Aorta (tissue), 5 donors: ENCODE measurements around the gene FSTL1. TPM values are rescaled to one million over a fixed set of nuclear protein-coding genes. Genes with fewer than 3 reads are reported as not detected.

ENCODE experiments used
- ATAC-seq: fragments of 200-7000 bp; cut with Tn5 transposase; one replicate; pipeline ENCODE4 v1.9.1; 2022; ENCODE audit warnings: moderate library complexity; ENCODE audit not compliant: low FRiP score
- DNase-seq, 2 donors: peaks; one replicate each; pipeline ENCODE4 v3.0.0-alpha.2; 2020
- H3K27ac ChIP-seq, 2 donors: one replicate each; pipeline ENCODE4 v1.5.1; 2013; ENCODE audit warnings: low read length in 2 of 2, mild to moderate bottlenecking in 2 of 2, moderate library complexity in 2 of 2, control low read depth in 1 of 2, inconsistent platforms in 1 of 2, low read depth in 1 of 2
- H3K27me3 ChIP-seq, 2 donors: one replicate each; pipeline ENCODE4 v1.6.1; 2013; ENCODE audit warnings: control low read depth in 1 of 2, low read length in 1 of 2, mild to moderate bottlenecking in 1 of 2, moderate library complexity in 1 of 2; ENCODE audit not compliant: insufficient read depth in 2 of 2, control insufficient read depth in 1 of 2
- H3K36me3 ChIP-seq, 2 donors: one replicate each; pipeline ENCODE4 v1.6.1; 2013; ENCODE audit warnings: control low read depth in 1 of 2, low read length in 1 of 2, mild to moderate bottlenecking in 1 of 2; ENCODE audit not compliant: insufficient read depth in 2 of 2, control insufficient read depth in 1 of 2
- H3K4me1 ChIP-seq, 2 donors: one replicate each; pipeline ENCODE4 v1.6.1; 2013; ENCODE audit warnings: low read length in 2 of 2, control low read depth in 1 of 2, mild to moderate bottlenecking in 1 of 2, moderate library complexity in 1 of 2; ENCODE audit not compliant: insufficient read depth in 2 of 2, control insufficient read depth in 1 of 2
- H3K4me3 ChIP-seq, 2 donors: one replicate each; pipeline ENCODE4 v1.5.1; 2013; ENCODE audit warnings: low read length in 2 of 2, control low read depth in 1 of 2, mild to moderate bottlenecking in 1 of 2
- H3K9me3 ChIP-seq: one replicate; pipeline ENCODE4 v1.6.1; 2013; ENCODE audit warnings: mild to moderate bottlenecking, low read length; ENCODE audit not compliant: control insufficient read depth
- WGBS, 2 donors: extraction: QIAGEN DNeasy Blood & Tissue Kit; methylation state at CpG; one replicate each; pipeline ENCODE4 v1.1.7; 2013; 5-methylcytosine and 5-hydroxymethylcytosine counted together
- intact Hi-C, 2 donors: fragments of 100-400 bp; cut with DNase I; formaldehyde crosslinking; loops; one replicate each; pipeline versions ENCODE4 v1.14.2 to v1.15.0; 2022
- polyA plus RNA-seq, 2 donors: library from polyadenylated mRNA; stranded (reverse); fragments of 200-250 nt; gene quantifications; one replicate each; pipeline ENCODE4 v1.2.3, GENCODE V29; 2013
- total RNA-seq, 2 donors: library from RNA; stranded (reverse); fragmentation: NEBNext Ultra II Directional; extraction: Animal tissue kit (Norgen Biotek cat#: 25700); gene quantifications; one replicate each; pipeline ENCODE4 v1.2.1, GENCODE V29; 2021
- donor health status: healthy with polysubstance abuse.
- donor health status: Bipolar disorder and iron deficiency.
- donor health status: DM: no; HTN: no; CAD: no.
- donor health status: DM: no; HTN: no; CAD: no.
- donor health status: DM: yes; HTN: yes; CAD: no.

Gene FSTL1
- total and polyA plus RNA-seq, 4 donors, result 103 to 833 (median 517) TPM

DNA sequence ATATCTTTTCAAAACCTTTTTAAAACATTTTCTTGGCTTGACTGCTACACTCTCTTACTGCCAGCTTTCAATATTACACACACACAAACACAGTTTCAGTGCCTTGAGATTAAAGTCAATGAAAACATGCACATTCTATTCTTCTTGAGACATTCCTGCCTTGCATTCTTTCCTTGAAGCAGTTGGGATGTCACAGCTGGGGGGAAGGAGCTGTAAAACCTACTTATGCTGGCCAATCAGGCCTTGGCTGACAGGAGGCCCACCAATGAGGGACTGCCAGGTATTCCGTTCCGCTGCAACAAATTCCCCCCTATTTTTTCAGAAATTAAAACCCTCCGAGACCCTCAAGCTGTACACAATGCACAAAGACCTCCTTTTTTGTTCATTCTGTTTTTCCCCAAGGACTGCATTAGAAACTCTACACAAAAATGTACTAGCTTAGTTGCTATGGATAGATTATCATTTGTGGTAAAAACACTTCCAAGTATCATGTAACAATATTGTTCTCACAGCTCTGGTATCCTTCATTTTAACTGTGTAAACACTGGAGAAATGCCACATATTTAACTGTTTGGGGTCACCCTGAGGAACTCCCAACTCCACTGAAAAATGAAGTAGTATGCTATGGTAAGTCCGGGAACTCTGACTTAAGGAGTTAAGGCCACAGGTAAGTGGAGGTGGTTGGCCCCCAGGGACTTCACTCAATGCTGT lies 18.5 kb downstream of the FSTL1 start:
- intact Hi-C loops, result loop anchor here in 1 of 2 donors (10.0 kb wide), 1 partner anchor 338 kb away; the partner anchor contains the start of gene GSK3B
- WGBS, 2 donors, result 10 to 13% methylated on average over 4 of the region's 4 CpGs
- H3K4me1 ChIP-seq, result peaks cover 8 to 33% of the 10 kb centered on the region in 2 donors

DNA sequence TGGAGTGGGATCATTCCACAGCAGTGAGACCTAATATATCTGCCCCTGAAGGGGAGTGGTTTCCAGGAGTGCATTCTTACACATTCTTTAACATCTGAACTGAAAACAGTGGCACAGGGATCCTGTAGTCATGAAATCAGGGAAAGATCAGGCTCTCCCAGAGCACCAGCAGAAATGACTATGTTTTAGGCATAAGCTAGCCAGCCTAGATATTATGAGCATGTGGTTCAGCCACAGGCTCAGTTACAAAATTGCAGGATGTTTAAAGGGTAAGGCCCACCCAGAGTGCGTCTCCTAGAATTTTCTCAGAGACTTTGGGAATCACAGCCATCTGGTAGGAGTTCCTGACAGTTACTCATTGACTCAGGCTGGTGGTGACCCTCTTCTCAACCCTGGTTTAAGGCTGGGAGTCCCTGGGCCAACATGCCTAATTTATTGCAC lies 20.9 kb downstream of the FSTL1 start:
- H3K4me3 ChIP-seq, result no peak overlapping the region
- DNase-seq (no peak), ATAC-seq (no peak)
- H3K9me3 ChIP-seq, result no peaks in the 10 kb centered on the region
- peak overlapping the region; percentile 79 to 82 for H3K27ac ChIP-seq
- 30 to 33% methylated on average over 1 of the region's 1 CpG for WGBS, 2 donors
- H3K27me3 ChIP-seq, result no peaks in the 10 kb centered on the region
- peaks cover 11 to 33% of the 10 kb centered on the region in 2 donors for H3K4me1 ChIP-seq
- intact Hi-C loops, result loop anchor here in 1 of 2 donors (10.0 kb wide), 1 partner anchor 335 kb away; the partner anchor contains the start of gene GSK3B
- H3K36me3 ChIP-seq, result peaks cover 0 to 3% of the 10 kb centered on the region in 2 donors

More for the DNA sequence above, 18.5 kb downstream of the FSTL1 start:
- no peak for DNase-seq
- no peaks in the 10 kb centered on the region for H3K27me3 ChIP-seq
- H3K9me3 ChIP-seq, result no peaks in the 10 kb centered on the region
- no peak for ATAC-seq
- peaks cover 0 to 3% of the 10 kb centered on the region in 2 donors for H3K36me3 ChIP-seq
- no peak overlapping the region for H3K4me3 ChIP-seq
- peak overlapping the region; percentile 29 to 99 for H3K27ac ChIP-seq

DNA sequence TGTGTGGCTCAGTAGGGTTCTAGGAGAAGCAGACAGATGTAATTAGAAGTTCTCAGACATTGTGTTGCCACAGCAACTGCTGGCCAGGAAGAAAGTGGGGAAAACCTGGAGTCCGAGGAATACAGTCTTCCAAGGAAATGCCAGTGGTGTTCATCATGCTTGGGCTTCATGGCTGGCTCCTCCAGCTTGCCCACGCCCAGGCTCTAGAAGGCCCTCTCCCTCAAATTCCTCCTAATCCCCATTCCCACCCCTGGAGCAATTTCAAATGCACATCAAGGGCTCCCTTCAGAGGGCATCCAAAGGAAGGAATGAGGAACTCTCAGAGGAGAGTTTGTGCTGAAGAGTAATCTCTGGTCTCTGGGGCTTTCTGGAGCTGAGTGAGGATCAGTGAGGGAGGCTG lies 21.9 kb downstream of the FSTL1 start:
- Histone ChIP-seq H3K27me3 (no peaks in the 10 kb centered on the region), H3K36me3 (peaks cover 0 to 3% of the 10 kb centered on the region in 2 donors), H3K27ac (peak overlapping the region in 1 of 2 donors; percentile 73), H3K4me3 (no peak overlapping the region), H3K9me3 (no peaks in the 10 kb centered on the region), H3K4me1 (peaks cover 11 to 34% of the 10 kb centered on the region in 2 donors)
- DNase-seq (no peak), ATAC-seq (no peak)
- intact Hi-C loops, result no loop called here
- WGBS, 2 donors, result 4 to 5% methylated on average over 2 of the region's 2 CpGs

DNA sequence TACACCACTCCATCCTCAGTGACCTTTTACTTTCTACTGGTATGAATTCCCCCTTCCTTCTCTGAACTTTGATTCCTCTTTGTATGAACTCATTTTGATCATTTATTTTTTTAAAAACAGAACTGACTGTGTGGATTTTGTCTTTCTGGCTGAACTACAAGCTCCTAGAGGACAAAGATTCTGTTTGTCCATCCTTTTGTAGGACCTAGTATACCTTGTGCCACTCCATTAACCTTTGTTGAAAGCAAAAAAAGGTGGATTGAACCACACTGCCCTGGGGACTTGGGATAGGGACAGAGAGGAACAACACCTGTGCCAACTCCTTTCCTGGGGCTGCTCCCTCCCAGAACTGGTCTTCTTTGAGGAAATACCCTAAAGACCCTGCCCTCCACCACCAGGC lies 23.6 kb downstream of the FSTL1 start:
- H3K27ac ChIP-seq, result peak overlapping the region; percentile 74 to 78
- DNase-seq (no peak), ATAC-seq (no peak)
- intact Hi-C loops, result no loop called here
- peaks cover 9 to 37% of the 10 kb centered on the region in 2 donors for H3K4me1 ChIP-seq
- no peak overlapping the region for H3K4me3 ChIP-seq
- H3K27me3 ChIP-seq, result no peaks in the 10 kb centered on the region
- H3K9me3 ChIP-seq, result no peaks in the 10 kb centered on the region
- peaks cover 0 to 3% of the 10 kb centered on the region in 2 donors for H3K36me3 ChIP-seq

DNA sequence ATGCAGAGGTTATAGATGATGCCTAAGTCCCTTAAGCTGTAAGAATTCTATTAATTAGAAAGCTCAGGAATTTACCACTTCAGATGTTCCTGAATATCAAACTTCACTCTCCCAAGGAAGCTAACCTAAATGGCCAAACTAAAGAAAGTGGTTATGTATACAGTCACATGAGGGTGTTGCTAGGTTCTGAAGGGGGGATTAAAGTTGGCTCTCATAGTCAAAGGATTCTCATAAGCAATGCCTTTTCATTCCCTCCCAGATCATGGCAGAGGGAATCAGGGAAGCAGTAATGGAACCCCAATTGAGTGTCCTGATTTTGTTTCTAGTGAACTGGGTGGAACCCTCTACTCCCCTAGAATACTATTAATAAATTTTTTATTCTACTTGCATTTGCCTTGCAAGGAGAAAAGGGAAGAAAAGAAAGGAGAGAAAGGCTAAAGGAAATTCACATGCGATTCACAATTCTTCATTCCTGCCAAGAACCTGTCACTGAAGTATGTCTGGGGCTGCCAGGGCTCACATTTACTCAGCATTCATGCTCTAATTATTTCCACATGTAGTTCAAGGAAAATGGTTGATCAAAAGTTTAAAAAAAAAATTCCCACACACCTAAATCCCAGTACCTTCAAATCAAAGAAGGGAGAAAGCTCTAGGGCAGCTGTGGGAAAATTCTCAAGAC lies 25.1 kb downstream of the FSTL1 start:
- Histone ChIP-seq H3K27me3 (no peaks in the 10 kb centered on the region), H3K9me3 (no peaks in the 10 kb centered on the region), H3K4me3 (no peak overlapping the region), H3K4me1 (peaks cover 6 to 38% of the 10 kb centered on the region in 2 donors), H3K27ac (peak overlapping the region; percentile 88 to 94), H3K36me3 (peaks cover 0 to 1% of the 10 kb centered on the region in 2 donors)
- intact Hi-C loops, result no loop called here
- ATAC-seq, result peak; percentile 65
- DNase-seq, result peak in 1 of 2 donors; percentile 72
- 4 to 10% methylated on average over 1 of the region's 1 CpG for WGBS, 2 donors

DNA sequence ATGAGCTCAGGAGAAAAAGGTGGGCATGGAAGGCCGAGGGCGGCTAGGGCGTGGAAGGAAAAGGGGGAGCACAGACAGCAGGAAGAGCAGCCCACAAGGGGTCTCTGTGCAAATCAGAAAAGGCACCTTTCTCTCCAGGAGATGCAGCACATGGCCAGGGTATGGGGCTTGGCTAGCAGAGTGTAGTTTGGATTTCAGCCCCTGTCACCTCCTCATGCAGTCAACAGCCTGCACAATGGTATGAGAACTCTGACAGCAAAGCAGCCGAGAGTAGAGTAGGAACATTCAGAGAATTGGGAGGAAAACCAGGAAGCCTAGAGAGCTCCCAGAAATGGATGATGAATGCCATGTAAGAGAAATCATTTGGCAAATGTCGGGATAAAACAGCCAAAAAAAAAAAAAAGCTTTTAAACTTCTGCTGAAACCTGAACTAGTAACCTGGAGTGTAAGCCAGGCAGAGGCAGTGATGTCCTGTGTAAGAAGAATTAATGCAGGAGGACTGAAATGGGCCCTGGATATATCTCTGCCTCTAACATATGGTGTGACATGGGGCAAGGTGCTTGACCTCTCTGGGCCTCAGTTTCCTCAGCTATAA lies 25.7 kb downstream of the FSTL1 start:
- intact Hi-C loops, result loop anchor here in 1 of 2 donors (5.0 kb wide), 1 partner anchor 82 kb away; no protein-coding TSS in a partner anchor

DNA sequence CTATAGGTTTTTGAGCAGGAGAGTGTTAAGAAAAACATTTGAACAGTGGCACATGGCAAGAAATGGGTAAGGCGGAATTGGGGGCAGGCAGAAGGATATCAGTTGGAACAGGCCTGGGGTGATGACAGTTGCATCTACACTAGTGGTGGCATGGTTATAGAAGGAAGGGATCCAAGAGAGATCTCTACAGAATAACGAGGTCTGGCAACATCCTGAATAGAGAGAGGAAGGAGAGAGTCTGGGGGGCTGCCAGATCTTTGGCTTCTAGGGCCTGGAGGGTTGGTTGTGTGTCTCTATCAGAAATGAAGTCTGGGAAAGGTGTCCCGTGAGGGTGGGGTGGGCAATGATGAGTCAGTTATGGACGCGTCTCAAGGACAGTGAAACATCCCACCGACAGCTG lies 26.3 kb downstream of the FSTL1 start:
- no peak for DNase-seq
- Histone ChIP-seq H3K9me3 (no peaks in the 10 kb centered on the region), H3K4me3 (no peak overlapping the region), H3K36me3 (no peaks in the 10 kb centered on the region), H3K4me1 (peaks cover 6 to 32% of the 10 kb centered on the region in 2 donors), H3K27ac (peak overlapping the region; percentile 88), H3K27me3 (no peaks in the 10 kb centered on the region)
- ATAC-seq, result no peak
- intact Hi-C loops, result loop anchor here in 1 of 2 donors (5.0 kb wide), 1 partner anchor 83 kb away; no protein-coding TSS in a partner anchor
- WGBS, 2 donors, result 21 to 37% methylated on average over 6 of the region's 6 CpGs

More for the DNA sequence above, 25.7 kb downstream of the FSTL1 start:
- 39 to 41% methylated on average over 5 of the region's 5 CpGs for WGBS, 2 donors
- ATAC-seq (no peak), DNase-seq (no peak)
- no peak overlapping the region for H3K4me3 ChIP-seq
- H3K27ac ChIP-seq, result peak overlapping the region; percentile 88
- no peaks in the 10 kb centered on the region for H3K27me3 ChIP-seq
- H3K4me1 ChIP-seq, result peaks cover 6 to 38% of the 10 kb centered on the region in 2 donors
- no peaks in the 10 kb centered on the region for H3K36me3 ChIP-seq
- H3K9me3 ChIP-seq, result no peaks in the 10 kb centered on the region

DNA sequence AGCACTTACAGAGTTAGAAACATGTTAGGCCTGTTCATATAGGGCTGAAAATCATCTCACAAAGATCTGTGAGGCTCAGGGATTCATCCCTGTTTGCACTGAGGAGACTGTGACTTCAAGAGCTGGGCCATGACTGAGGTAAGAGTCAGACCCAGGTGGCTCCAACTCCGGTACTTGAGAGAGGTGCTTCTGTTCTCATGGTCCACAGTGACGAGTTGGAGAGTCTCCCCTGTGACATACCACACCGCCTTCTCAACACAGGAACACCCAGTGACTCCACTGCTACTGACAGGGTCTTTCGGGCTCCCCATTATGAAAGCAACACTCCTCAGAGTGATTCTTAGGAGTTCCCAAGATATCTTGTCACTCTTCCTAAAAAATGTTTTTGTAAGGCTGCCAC lies 27.4 kb downstream of the FSTL1 start:
- peaks cover 6 to 29% of the 10 kb centered on the region in 2 donors for H3K4me1 ChIP-seq
- H3K4me3 ChIP-seq, result no peak overlapping the region
- H3K27ac ChIP-seq, result peak overlapping the region; percentile 73 to 95
- 61 to 62% methylated on average over 4 of the region's 4 CpGs for WGBS, 2 donors
- ATAC-seq, result no peak
- intact Hi-C loops, result loop anchor here in 1 of 2 donors (5.0 kb wide), 1 partner anchor 84 kb away; no protein-coding TSS in a partner anchor
- H3K36me3 ChIP-seq, result no peaks in the 10 kb centered on the region
- no peak for DNase-seq
- no peaks in the 10 kb centered on the region for H3K9me3 ChIP-seq
- no peaks in the 10 kb centered on the region for H3K27me3 ChIP-seq
